Osteoblast (primary cell): Measurements from ENCODE around the gene PLCB4. TPM values are rescaled to one million over a fixed set of nuclear protein-coding genes. Genes with fewer than 3 reads are reported as not detected.

ENCODE experiments used
- DNase-seq: peaks from one replicate; pipeline ENCODE4 v3.0.0; 2011; ENCODE audit warnings: low spot score, mixed read lengths; ENCODE audit not compliant: insufficient read length; ENCODE audit errors: missing footprints
- H2AFZ ChIP-seq: 2 replicates; pipeline ENCODE4 v1.6.0; 2011; ENCODE audit warnings: mild to moderate bottlenecking, low read length
- H3K27ac ChIP-seq: 2 replicates; pipeline ENCODE4 v1.5.1; 2011; ENCODE audit warnings: mild to moderate bottlenecking, low read depth, low read length, moderate library complexity
- H3K27me3 ChIP-seq: 2 replicates; pipeline ENCODE4 v1.6.0; 2012; ENCODE audit warnings: mild to moderate bottlenecking, control low read depth, inconsistent platforms, low read length, moderate library complexity; ENCODE audit not compliant: insufficient read depth
- H3K36me3 ChIP-seq: 2 replicates; pipeline ENCODE4 v1.5.1; 2011; ENCODE audit warnings: mild to moderate bottlenecking, low read length, control low read depth, moderate library complexity; ENCODE audit not compliant: insufficient read depth
- H3K4me1 ChIP-seq: 2 replicates; pipeline ENCODE4 v1.5.1; 2011; ENCODE audit warnings: mild to moderate bottlenecking, low read length, control low read depth, moderate library complexity; ENCODE audit not compliant: insufficient read depth
- H3K4me2 ChIP-seq: 2 replicates; pipeline ENCODE4 v1.6.0; 2011; ENCODE audit warnings: mild to moderate bottlenecking, low read length; ENCODE audit not compliant: insufficient read depth
- H3K4me3 ChIP-seq: fragments of 200-600 bp; sonication (generic); 3 replicates; pipeline ENCODE4 v1.5.1; 2012; ENCODE audit warnings: mild to moderate bottlenecking, low read length, inconsistent platforms; ENCODE audit not compliant: insufficient read depth
- H3K79me2 ChIP-seq: 2 replicates; pipeline ENCODE4 v1.6.0; 2012; ENCODE audit warnings: mild to moderate bottlenecking, low read length, control low read depth, inconsistent platforms; ENCODE audit not compliant: insufficient read depth
- H3K9me3 ChIP-seq: 2 replicates; pipeline ENCODE4 v1.5.1; 2011; ENCODE audit warnings: low read depth, low read length, control low read depth
- H4K20me1 ChIP-seq: 2 replicates; pipeline ENCODE4 v1.6.0; 2012; ENCODE audit warnings: mild to moderate bottlenecking, low read length, control low read depth; ENCODE audit not compliant: insufficient read depth
- total RNA-seq: library from RNA; depleted of rRNA; stranded (reverse); fragments of >200 nt; gene quantifications from 2 replicates; pipeline ENCODE4 v1.2.3, GENCODE V29; 2012
- TF ChIP-seq, protein P1 (sequence below): IDR thresholded peaks from 2 replicates; pipeline ENCODE4 v1.5.1; 2011; ENCODE audit warnings: mild to moderate bottlenecking, low read depth, low read length, moderate library complexity; ENCODE audit errors: extremely low read depth

Gene PLCB4
- total RNA-seq, 1 donor: 13.0 TPM

DNA sequence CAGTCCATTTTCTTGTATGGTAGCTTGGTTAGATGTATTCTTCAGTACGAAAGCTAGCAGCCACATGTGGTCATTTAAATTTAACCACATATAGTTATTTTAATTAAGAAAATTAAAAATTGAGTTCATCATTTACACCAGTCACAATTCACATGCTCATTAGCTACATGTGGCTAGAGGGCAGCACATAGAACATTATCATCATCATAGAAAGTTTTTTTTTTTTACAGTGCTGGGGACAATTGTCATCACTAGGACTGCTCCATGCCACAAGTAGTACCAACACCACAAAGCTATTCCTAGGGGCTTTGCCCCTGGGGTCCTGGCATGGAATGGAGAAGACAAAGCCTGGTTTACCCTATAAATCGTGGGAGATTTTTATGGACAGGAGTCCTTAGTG, 30.5 kb downstream of the PLCB4 start:
- Histone ChIP-seq H3K27me3 (no peaks in the 10 kb centered on the region), H3K4me3 (no peak overlapping the region), H3K4me2 (no peak overlapping the region), H3K79me2 (peaks cover 46% of the 10 kb centered on the region), H4K20me1 (no peaks in the 10 kb centered on the region), H3K4me1 (no peaks in the 10 kb centered on the region), H2AFZ (no peak overlapping the region), H3K27ac (no peak overlapping the region), H3K36me3 (no peaks in the 10 kb centered on the region), H3K9me3 (no peaks in the 10 kb centered on the region)
- TF ChIP-seq, protein P1, sequence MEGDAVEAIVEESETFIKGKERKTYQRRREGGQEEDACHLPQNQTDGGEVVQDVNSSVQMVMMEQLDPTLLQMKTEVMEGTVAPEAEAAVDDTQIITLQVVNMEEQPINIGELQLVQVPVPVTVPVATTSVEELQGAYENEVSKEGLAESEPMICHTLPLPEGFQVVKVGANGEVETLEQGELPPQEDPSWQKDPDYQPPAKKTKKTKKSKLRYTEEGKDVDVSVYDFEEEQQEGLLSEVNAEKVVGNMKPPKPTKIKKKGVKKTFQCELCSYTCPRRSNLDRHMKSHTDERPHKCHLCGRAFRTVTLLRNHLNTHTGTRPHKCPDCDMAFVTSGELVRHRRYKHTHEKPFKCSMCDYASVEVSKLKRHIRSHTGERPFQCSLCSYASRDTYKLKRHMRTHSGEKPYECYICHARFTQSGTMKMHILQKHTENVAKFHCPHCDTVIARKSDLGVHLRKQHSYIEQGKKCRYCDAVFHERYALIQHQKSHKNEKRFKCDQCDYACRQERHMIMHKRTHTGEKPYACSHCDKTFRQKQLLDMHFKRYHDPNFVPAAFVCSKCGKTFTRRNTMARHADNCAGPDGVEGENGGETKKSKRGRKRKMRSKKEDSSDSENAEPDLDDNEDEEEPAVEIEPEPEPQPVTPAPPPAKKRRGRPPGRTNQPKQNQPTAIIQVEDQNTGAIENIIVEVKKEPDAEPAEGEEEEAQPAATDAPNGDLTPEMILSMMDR: no peak
- no peak for DNase-seq

DNA sequence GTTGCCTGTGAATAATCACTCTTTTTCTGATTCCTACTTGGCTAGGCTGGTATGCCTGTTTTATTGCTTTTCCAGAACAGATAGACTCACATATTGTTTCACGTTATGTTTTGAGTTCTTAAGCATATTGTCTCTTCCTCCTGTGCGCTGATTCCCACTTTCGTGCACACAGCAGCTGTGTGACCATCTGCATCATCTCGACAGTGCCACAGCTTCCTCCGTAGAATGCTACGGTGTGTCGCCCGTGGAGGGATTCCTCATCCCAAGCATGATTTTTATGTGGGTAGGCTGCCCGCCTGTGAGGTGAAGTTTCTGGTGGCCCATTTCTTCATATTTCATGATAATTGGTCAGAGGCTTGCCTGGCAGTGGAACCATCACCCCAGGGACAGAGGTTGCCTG, 31.8 kb downstream of the PLCB4 start:
- H3K4me2 ChIP-seq: no peak overlapping the region

DNA sequence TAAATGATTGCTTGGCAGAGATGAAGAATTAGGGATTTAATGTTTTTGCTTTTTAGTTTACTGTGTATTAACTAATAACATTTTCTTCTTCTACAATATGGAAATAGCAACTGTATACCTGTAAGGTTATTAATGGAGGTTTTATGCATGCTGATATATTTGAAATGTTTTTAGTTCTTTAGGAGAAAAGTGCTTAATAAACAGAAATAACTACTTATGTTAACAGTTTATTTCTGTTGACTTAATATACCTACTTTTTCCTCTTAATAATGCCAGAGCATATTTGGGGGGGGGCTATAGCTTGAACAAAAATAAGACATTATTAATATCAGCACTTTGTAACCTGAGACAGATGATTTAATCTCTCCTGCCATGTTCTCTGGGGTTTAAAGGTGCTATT, 33.6 kb downstream of the PLCB4 start:
- Histone ChIP-seq H2AFZ (no peak overlapping the region), H3K4me3 (no peak overlapping the region), H3K27me3 (no peaks in the 10 kb centered on the region), H3K4me1 (no peaks in the 10 kb centered on the region), H3K27ac (no peak overlapping the region), H4K20me1 (no peaks in the 10 kb centered on the region), H3K36me3 (no peaks in the 10 kb centered on the region), H3K79me2 (peaks cover 37% of the 10 kb centered on the region), H3K9me3 (no peaks in the 10 kb centered on the region), H3K4me2 (no peak overlapping the region)
- TF ChIP-seq, protein P1: no peak
- no peak for DNase-seq

More for the DNA sequence above, 31.8 kb downstream of the PLCB4 start:
- Histone ChIP-seq H3K27me3 (no peaks in the 10 kb centered on the region), H3K36me3 (no peaks in the 10 kb centered on the region), H3K4me3 (no peak overlapping the region), H2AFZ (no peak overlapping the region), H3K27ac (no peak overlapping the region), H4K20me1 (no peaks in the 10 kb centered on the region), H3K9me3 (no peaks in the 10 kb centered on the region), H3K79me2 (peaks cover 35% of the 10 kb centered on the region), H3K4me1 (no peaks in the 10 kb centered on the region)
- no peak for DNase-seq
- TF ChIP-seq, protein P1: no peak

DNA sequence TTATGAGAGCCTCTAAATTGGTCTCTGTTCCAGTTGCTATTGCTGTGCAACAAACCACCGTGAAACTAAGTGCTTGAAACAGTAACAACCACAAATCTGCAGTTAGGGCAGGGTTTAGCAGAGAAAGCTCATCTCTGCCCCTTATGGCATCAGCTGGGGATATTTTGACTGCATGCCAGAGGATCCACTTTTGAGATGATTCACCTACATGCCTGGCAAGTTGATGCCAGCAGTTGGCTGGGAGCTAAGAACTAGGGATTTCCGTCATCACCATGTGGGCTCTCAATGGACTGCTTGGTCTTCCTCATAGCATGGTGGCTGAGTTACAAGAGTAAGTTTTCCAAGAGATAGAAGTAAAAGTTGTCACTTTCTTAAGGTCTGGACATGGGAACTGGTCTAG, 35.1 kb downstream of the PLCB4 start:
- TF ChIP-seq, protein P1: no peak
- H3K79me2 ChIP-seq: peaks cover 45% of the 10 kb centered on the region
- no peaks in the 10 kb centered on the region for H3K9me3 ChIP-seq
- no peaks in the 10 kb centered on the region for H3K4me1 ChIP-seq
- H2AFZ ChIP-seq: no peak overlapping the region
- H3K4me3 ChIP-seq: no peak overlapping the region
- H3K27me3 ChIP-seq: no peaks in the 10 kb centered on the region
- H3K4me2 ChIP-seq: no peak overlapping the region
- no peak for DNase-seq
- H4K20me1 ChIP-seq: no peaks in the 10 kb centered on the region
- H3K36me3 ChIP-seq: no peaks in the 10 kb centered on the region
- no peak overlapping the region for H3K27ac ChIP-seq
